ENCODE data around the gene DLL4.

DLL4 gene

DNA sequence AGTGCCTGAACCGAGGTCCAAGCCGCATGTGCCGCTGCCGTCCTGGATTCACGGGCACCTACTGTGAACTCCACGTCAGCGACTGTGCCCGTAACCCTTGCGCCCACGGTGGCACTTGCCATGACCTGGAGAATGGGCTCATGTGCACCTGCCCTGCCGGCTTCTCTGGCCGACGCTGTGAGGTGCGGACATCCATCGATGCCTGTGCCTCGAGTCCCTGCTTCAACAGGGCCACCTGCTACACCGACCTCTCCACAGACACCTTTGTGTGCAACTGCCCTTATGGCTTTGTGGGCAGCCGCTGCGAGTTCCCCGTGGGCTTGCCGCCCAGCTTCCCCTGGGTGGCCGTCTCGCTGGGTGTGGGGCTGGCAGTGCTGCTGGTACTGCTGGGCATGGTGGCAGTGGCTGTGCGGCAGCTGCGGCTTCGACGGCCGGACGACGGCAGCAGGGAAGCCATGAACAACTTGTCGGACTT, 7.1 kb downstream of the DLL4 start:
- in situ Hi-C loops (cut with HindIII; ENCODE audit: low sequenced_read_pairs), result no loop called here
- H3K4me3 ChIP-seq (ENCODE audit: low read depth, low read length), result no peak overlapping the region
- TF ChIP-seq, protein P1, sequence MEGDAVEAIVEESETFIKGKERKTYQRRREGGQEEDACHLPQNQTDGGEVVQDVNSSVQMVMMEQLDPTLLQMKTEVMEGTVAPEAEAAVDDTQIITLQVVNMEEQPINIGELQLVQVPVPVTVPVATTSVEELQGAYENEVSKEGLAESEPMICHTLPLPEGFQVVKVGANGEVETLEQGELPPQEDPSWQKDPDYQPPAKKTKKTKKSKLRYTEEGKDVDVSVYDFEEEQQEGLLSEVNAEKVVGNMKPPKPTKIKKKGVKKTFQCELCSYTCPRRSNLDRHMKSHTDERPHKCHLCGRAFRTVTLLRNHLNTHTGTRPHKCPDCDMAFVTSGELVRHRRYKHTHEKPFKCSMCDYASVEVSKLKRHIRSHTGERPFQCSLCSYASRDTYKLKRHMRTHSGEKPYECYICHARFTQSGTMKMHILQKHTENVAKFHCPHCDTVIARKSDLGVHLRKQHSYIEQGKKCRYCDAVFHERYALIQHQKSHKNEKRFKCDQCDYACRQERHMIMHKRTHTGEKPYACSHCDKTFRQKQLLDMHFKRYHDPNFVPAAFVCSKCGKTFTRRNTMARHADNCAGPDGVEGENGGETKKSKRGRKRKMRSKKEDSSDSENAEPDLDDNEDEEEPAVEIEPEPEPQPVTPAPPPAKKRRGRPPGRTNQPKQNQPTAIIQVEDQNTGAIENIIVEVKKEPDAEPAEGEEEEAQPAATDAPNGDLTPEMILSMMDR (IDR thresholded peaks at IDR 0.05; ENCODE audit: low read depth, low read length, missing control alignments), result no peak
- DNase-seq (ENCODE audit: low read depth), result no peak

DNA sequence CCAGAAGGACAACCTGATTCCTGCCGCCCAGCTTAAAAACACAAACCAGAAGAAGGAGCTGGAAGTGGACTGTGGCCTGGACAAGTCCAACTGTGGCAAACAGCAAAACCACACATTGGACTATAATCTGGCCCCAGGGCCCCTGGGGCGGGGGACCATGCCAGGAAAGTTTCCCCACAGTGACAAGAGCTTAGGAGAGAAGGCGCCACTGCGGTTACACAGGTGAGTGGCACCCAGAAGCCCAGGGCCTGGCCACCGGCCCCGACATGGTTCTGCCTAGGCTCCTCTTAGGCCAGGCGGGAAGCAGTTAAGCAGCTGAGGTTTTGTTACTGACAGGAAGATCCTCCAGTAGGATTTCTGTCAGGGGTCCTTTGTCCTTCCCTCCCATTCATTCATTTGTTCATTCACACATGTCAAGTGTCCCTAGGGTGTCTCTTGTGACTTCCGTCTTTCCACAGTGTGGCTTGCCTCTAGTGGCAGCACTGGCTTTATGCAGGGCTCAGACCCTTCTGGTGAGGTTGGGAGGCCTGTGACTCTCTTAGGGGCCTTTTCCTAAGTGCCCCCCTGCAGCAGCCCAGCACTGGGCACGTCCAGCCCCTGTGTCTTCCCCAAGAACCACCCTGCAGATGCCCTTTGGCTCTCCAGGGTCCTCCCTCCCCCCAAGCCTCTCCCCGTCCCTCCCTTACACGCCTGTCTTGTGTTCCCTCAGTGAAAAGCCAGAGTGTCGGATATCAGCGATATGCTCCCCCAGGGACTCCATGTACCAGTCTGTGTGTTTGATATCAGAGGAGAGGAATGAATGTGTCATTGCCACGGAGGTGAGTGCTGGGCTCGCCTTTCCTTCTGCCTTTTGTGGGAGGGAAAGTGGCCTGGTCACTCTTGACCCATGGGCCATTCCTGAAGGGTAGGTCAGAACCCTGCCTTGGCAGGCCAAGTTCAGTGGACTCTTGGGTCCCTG, 7.8 kb downstream of the DLL4 start:
- H3K4me3 ChIP-seq (ENCODE audit: low read depth, low read length), result no peak overlapping the region
- in situ Hi-C loops (cut with HindIII; ENCODE audit: low sequenced_read_pairs), result no loop called here
- DNase-seq (ENCODE audit: low read depth), result no peak
- TF ChIP-seq, protein P1 (IDR thresholded peaks at IDR 0.05; ENCODE audit: low read depth, low read length, missing control alignments), result no peak

DNA sequence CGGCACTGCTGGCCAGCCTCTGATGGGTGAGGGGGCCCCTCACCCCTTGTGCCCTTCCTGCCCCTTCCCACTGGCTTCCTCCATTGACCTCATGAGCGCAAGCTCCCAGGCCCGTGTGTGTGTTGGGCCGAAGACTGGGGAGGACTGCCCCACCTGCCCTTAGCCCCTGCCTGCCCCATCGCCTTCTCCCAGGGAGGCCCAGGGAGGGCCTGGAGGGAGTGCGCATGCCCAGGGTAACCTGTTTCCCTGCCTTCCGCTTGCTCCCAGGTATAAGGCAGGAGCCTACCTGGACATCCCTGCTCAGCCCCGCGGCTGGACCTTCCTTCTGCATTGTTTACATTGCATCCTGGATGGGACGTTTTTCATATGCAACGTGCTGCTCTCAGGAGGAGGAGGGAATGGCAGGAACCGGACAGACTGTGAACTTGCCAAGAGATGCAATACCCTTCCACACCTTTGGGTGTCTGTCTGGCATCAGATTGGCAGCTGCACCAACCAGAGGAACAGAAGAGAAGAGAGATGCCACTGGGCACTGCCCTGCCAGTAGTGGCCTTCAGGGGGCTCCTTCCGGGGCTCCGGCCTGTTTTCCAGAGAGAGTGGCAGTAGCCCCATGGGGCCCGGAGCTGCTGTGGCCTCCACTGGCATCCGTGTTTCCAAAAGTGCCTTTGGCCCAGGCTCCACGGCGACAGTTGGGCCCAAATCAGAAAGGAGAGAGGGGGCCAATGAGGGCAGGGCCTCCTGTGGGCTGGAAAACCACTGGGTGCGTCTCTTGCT, 8.8 kb downstream of the DLL4 start:
- in situ Hi-C loops (cut with HindIII; ENCODE audit: low sequenced_read_pairs), result no loop called here
- no peak overlapping the region for H3K4me3 ChIP-seq (ENCODE audit: low read depth, low read length)
- DNase-seq (ENCODE audit: low read depth), result no peak
- TF ChIP-seq, protein P1 (IDR thresholded peaks at IDR 0.05; ENCODE audit: low read depth, low read length, missing control alignments), result peak; percentile 31

DNA sequence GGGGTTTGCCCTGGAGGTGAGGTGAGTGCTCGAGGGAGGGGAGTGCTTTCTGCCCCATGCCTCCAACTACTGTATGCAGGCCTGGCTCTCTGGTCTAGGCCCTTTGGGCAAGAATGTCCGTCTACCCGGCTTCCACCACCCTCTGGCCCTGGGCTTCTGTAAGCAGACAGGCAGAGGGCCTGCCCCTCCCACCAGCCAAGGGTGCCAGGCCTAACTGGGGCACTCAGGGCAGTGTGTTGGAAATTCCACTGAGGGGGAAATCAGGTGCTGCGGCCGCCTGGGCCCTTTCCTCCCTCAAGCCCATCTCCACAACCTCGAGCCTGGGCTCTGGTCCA, 9.4 kb downstream of the DLL4 start:
- TF ChIP-seq, protein P1 (IDR thresholded peaks at IDR 0.05; ENCODE audit: low read depth, low read length, missing control alignments), result no peak
- in situ Hi-C loops (cut with HindIII; ENCODE audit: low sequenced_read_pairs), result no loop called here
- DNase-seq (ENCODE audit: low read depth), result no peak
- H3K4me3 ChIP-seq (ENCODE audit: low read depth, low read length), result no peak overlapping the region

DNA sequence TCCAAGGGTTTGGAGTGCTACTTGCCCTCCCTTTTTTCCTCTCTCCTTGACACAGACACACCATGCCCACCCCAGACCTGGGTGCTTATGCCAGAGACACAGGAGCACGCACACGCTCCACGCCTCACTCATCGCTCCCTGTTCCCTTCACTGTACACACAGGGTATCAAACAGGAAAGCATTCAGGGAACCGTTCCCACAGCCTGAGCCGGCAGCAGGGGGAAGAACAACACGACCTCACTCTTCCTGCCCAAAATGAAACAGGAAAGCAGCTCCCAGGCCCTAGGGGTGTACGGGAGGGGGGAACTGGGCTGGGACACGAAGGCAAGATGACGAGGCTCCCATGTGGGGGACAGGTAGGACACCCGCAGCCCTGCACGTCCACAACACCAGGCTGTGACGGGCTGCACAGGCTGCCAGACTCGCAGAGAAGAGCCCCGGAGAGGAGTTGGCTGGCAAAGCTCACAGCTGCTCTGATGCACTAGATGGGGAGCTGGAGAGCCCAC, 11.2 kb downstream of the DLL4 start:
- in situ Hi-C loops (cut with HindIII; ENCODE audit: low sequenced_read_pairs), result no loop called here

DNA sequence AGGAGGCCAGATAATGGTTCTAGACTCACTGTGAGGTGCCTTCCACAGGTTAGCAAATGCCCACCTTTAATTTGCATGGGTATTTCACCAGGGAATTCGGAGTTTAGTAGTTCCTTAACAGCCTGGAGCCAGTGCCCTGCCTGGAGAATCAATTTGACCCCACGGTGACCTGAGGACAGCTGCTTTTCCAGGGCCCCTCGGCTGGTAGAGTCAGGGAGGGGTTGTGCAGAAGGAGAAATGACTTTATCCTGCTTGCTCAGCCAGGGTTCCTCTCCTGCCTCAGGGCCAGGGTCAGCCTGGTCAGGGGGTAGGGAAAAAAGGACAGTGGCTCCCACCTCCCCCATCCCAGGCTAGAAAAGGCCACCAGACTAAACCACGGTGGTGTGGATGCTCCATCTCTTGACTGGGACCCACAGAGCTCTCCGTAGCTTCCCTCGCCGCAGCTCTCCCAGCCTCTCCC, 12.0 kb downstream of the DLL4 start:
- DNase-seq (ENCODE audit: low read depth), result no peak
- in situ Hi-C loops (cut with HindIII; ENCODE audit: low sequenced_read_pairs), result no loop called here
- H3K4me3 ChIP-seq (ENCODE audit: low read depth, low read length), result peak overlapping the region; percentile 44
- TF ChIP-seq, protein P1 (IDR thresholded peaks at IDR 0.05; ENCODE audit: low read depth, low read length, missing control alignments), result no peak

More for the DNA sequence above, 11.2 kb downstream of the DLL4 start:
- TF ChIP-seq, protein P1 (IDR thresholded peaks at IDR 0.05; ENCODE audit: low read depth, low read length, missing control alignments), result no peak
- H3K4me3 ChIP-seq (ENCODE audit: low read depth, low read length), result no peak overlapping the region
- DNase-seq (ENCODE audit: low read depth), result no peak

Data from astrocyte of the cerebellum (primary cell).